CD4-positive, alpha-beta memory T cell (primary cell): ENCODE data around the gene XPNPEP2. TPM values are rescaled to one million over a fixed set of nuclear protein-coding genes. Genes with fewer than 3 reads are reported as not detected.

Source experiments
- CTCF ChIA-PET: fragments of 350-600 bp; sonication (Branson Sonifier 250); formaldehyde crosslinking; loops from one replicate; lab custom pipeline; 2021; ENCODE audit warnings: inconsistent platforms; ENCODE audit not compliant: partially characterized antibody; lab: Charles Lee
- POLR2A ChIA-PET: fragments of 350-600 bp; sonication (Branson Sonifier 250); formaldehyde crosslinking; loops from one replicate; lab custom pipeline; 2021; ENCODE audit not compliant: partially characterized antibody; lab: Charles Lee
- DNase-seq, 5 donors: peaks; one replicate each; pipeline versions ENCODE4 v3.0.0 to v3.0.0-alpha.2; 2020 to 2022; ENCODE audit warnings: mixed read lengths in 1 of 5
- H3K27ac ChIP-seq: one replicate; pipeline ENCODE4 v1.7.0; 2013; ENCODE audit warnings: low read depth, low read length
- H3K27me3 ChIP-seq: 2 replicates; pipeline ENCODE4 v1.7.0; 2013; ENCODE audit warnings: mild to moderate bottlenecking, low read length, moderate library complexity; ENCODE audit not compliant: insufficient read depth
- H3K36me3 ChIP-seq: 2 replicates; pipeline ENCODE4 v1.7.0; 2013; ENCODE audit warnings: mild to moderate bottlenecking, low read length, moderate library complexity; ENCODE audit not compliant: insufficient read depth
- H3K4me1 ChIP-seq: 2 replicates; pipeline ENCODE4 v1.7.0; 2013; ENCODE audit warnings: mild to moderate bottlenecking, low read length, moderate library complexity; ENCODE audit not compliant: insufficient read depth
- H3K4me3 ChIP-seq, 2 donors: one replicate each; pipeline ENCODE4 v1.7.0; 2013; ENCODE audit warnings: low read length in 2 of 2, mild to moderate bottlenecking in 1 of 2
- H3K9me3 ChIP-seq, 2 donors: one replicate each; pipeline ENCODE4 v1.7.0; 2013; ENCODE audit warnings: low read length in 2 of 2, control low read depth in 1 of 2; ENCODE audit not compliant: control insufficient read depth in 1 of 2
- H3K27ac Mint-ChIP-seq, 7 donors: one replicate each; pipeline ENCODE4 v1.8.0; 2020 to 2021; ENCODE audit warnings: mixed read lengths in 7 of 7, mild to moderate bottlenecking in 6 of 7, inconsistent platforms in 3 of 7, moderate library complexity in 3 of 7
- H3K27me3 Mint-ChIP-seq, 2 donors: one replicate each; pipeline ENCODE4 v1.8.0; 2020 to 2021; ENCODE audit warnings: mixed read lengths in 2 of 2
- H3K36me3 Mint-ChIP-seq, 2 donors: one replicate each; pipeline ENCODE4 v1.8.0; 2020 to 2021; ENCODE audit warnings: mixed read lengths in 2 of 2, inconsistent platforms in 1 of 2, mild to moderate bottlenecking in 1 of 2
- H3K4me1 Mint-ChIP-seq, 4 donors: one replicate each; pipeline ENCODE4 v1.8.0; 2020 to 2021; ENCODE audit warnings: mixed read lengths in 4 of 4, mild to moderate bottlenecking in 1 of 4
- H3K4me3 Mint-ChIP-seq, 8 donors: one replicate each; pipeline ENCODE4 v1.8.0; 2020 to 2021; ENCODE audit warnings: mixed read lengths in 8 of 8, mild to moderate bottlenecking in 7 of 8, moderate library complexity in 6 of 8, inconsistent platforms in 3 of 8
- H3K9me3 Mint-ChIP-seq, 8 donors: one replicate each; pipeline ENCODE4 v1.8.0; 2020 to 2021; ENCODE audit warnings: mixed read lengths in 8 of 8, mild to moderate bottlenecking in 5 of 8, inconsistent platforms in 3 of 8, moderate library complexity in 1 of 8
- intact Hi-C: fragments of 100-400 bp; cut with micrococcal nuclease; formaldehyde crosslinking; loops from one replicate; pipeline ENCODE4 v1.15.1; 2023
- polyA plus RNA-seq, 2 donors: library from polyadenylated mRNA; unstranded; fragments of 300-500 nt; fragmentation: Illumina TruSeq; gene quantifications; one replicate each; pipeline ENCODE4 v1.2.3, GENCODE V29; 2021
- total RNA-seq, 2 experiments: library from RNA; stranded (reverse); gene quantifications; one replicate each; pipeline ENCODE4 v1.2.3, GENCODE V29; 2021

The XPNPEP2 gene
- total and polyA plus RNA-seq, 4 experiments from 2014 or later = 0.32 to 0.90 (median 0.41) TPM

DNA sequence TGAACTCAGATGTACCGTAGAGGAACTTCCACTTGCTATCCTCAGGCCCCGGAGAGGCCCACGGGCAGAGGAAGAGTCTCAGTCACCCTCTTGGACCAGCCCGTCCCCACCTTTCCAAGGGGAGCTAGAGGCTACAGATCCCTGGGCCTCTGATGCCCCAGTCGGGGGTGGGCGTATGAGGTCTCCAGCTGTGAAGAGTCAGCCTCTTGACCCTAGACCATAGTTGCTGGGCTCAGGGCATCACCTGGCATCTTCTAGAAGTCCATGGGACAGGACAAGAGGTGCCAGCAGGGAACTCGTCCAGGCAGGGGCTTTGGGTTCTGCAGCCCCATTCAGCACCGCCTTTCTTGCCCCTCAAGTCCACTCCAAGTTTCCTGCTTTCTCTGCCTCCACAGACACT is 52.6 kb downstream of the XPNPEP2 start:
- peaks cover 11% of the 10 kb centered on the region for H3K4me1 ChIP-seq
- no peak overlapping the region for H3K27ac ChIP-seq
- H3K27me3 Mint-ChIP-seq = no peaks in the 10 kb centered on the region
- ChIA-PET CTCF (no interaction called here), POLR2A (interaction anchor here (39.3 kb wide), 1 partner anchor 23 kb away, joined by 1390 read pairs; the partner anchor contains the start of gene SASH3)
- no peaks in the 10 kb centered on the region for H3K9me3 ChIP-seq
- H3K27ac Mint-ChIP-seq = peak overlapping the region in 5 of 7 donors; percentile 0 to 73 (median 64)
- H3K4me1 Mint-ChIP-seq = peaks cover 10 to 29% (median 15%) of the 10 kb centered on the region in 4 donors
- peaks cover 31 to 60% of the 10 kb centered on the region in 2 donors for H3K36me3 Mint-ChIP-seq
- DNase-seq = no peak
- no peaks in the 10 kb centered on the region for H3K9me3 Mint-ChIP-seq
- H3K4me3 Mint-ChIP-seq = no peak overlapping the region
- H3K36me3 ChIP-seq = peaks cover 67% of the 10 kb centered on the region
- intact Hi-C loops = no loop called here
- no peak overlapping the region for H3K4me3 ChIP-seq
- H3K27me3 ChIP-seq = no peaks in the 10 kb centered on the region

DNA sequence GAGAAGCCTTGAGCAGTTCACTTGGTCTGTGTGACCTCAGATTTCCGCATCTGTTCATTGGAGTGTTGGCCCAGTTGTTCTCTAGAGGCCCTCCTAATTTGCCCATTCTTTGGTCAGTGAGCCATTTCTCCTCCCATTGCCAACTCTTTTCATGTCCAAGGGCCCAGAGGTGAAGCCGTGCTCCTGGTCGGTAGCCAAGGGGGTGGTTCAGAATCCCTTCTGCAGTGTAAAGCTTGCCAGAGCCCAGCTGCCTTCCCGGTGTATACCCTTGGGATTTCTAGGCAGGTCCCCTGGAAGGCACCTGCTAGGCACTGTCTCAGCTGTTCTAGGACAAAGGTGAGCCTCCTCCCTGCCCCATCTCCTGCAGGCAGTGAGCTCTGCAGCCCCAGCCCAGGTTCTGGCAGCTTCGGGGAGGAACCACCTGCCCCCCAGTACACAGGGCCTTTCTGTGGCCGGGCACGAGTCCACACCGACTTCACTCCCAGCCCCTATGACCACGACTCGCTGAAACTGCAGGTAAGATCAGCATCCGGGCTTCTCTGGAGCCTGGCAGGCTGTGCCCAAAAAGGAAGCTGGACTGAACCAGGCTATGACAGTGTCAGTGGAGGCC is 53.3 kb downstream of the XPNPEP2 start:
- no peak overlapping the region for H3K4me3 Mint-ChIP-seq
- H3K36me3 ChIP-seq = peaks cover 67% of the 10 kb centered on the region
- intact Hi-C loops = no loop called here
- no peak overlapping the region for H3K27ac ChIP-seq
- no peak for DNase-seq
- peak overlapping the region in 2 of 7 donors; percentile 48 to 64 for H3K27ac Mint-ChIP-seq
- POLR2A ChIA-PET = interaction anchor here (39.3 kb wide), 1 partner anchor 24 kb away, joined by 1390 read pairs; the partner anchor contains the start of gene SASH3
- H3K4me1 Mint-ChIP-seq = peaks cover 7 to 22% (median 11%) of the 10 kb centered on the region in 4 donors
- H3K4me1 ChIP-seq = peaks cover 7% of the 10 kb centered on the region
- peaks cover 28 to 55% of the 10 kb centered on the region in 2 donors for H3K36me3 Mint-ChIP-seq
- CTCF ChIA-PET = interaction anchor here (0.7 to 3.2 kb wide), 4 partner anchors 11 to 287 kb away, joined by 4 to 12 read pairs (median 5); no protein-coding TSS in a partner anchor
- no peaks in the 10 kb centered on the region for H3K27me3 Mint-ChIP-seq
- no peaks in the 10 kb centered on the region for H3K27me3 ChIP-seq
- no peaks in the 10 kb centered on the region for H3K9me3 Mint-ChIP-seq
- no peak overlapping the region for H3K4me3 ChIP-seq
- H3K9me3 ChIP-seq = no peaks in the 10 kb centered on the region

DNA sequence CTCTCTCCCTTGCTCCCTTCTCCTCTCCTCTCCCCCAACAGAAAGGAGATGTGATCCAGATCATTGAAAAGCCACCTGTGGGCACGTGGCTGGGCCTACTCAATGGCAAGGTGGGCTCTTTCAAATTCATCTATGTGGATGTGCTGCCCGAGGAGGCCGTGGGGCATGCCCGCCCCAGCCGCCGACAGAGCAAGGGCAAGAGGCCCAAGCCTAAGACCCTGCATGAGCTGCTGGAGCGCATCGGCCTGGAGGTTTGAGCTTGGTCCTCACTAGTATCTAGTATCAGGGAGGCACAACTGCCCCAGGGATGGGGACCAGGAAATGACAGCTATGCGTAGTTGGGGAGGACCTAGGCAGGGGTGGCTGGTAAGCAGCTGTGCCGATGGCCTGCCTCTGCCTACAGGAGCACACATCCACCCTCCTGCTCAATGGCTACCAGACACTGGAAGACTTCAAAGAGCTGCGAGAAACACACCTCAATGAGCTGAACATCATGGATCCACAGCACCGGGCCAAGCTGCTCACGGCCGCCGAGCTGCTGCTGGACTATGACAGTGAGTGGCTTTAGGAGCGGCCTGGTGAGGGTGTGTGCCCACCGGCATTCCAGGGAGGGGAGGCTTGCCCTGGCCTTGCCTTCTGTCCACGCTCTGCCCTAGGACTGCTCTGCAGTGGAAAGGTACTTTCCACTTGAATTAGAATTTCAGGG is 54.0 kb downstream of the XPNPEP2 start:
- H3K4me3 ChIP-seq = no peak overlapping the region
- intact Hi-C loops = no loop called here
- no peaks in the 10 kb centered on the region for H3K9me3 ChIP-seq
- Mint-ChIP-seq H3K36me3 (peaks cover 25 to 52% of the 10 kb centered on the region in 2 donors), H3K4me3 (no peak overlapping the region), H3K9me3 (no peaks in the 10 kb centered on the region), H3K4me1 (peaks cover 0 to 15% (median 5%) of the 10 kb centered on the region in 4 donors), H3K27ac (peak overlapping the region in 3 of 7 donors; percentile 29 to 70 (median 48)), H3K27me3 (no peaks in the 10 kb centered on the region)
- H3K4me1 ChIP-seq = peaks cover under 1% of the 10 kb centered on the region
- no peak for DNase-seq
- H3K27ac ChIP-seq = no peak overlapping the region
- ChIA-PET CTCF (interaction anchor here (0.7 to 3.2 kb wide), 4 partner anchors 11 to 286 kb away, joined by 4 to 12 read pairs (median 5); no protein-coding TSS in a partner anchor), POLR2A (interaction anchor here (39.3 kb wide), 1 partner anchor 24 kb away, joined by 1390 read pairs; the partner anchor contains the start of gene SASH3)
- peaks cover 61% of the 10 kb centered on the region for H3K36me3 ChIP-seq
- H3K27me3 ChIP-seq = no peaks in the 10 kb centered on the region

DNA sequence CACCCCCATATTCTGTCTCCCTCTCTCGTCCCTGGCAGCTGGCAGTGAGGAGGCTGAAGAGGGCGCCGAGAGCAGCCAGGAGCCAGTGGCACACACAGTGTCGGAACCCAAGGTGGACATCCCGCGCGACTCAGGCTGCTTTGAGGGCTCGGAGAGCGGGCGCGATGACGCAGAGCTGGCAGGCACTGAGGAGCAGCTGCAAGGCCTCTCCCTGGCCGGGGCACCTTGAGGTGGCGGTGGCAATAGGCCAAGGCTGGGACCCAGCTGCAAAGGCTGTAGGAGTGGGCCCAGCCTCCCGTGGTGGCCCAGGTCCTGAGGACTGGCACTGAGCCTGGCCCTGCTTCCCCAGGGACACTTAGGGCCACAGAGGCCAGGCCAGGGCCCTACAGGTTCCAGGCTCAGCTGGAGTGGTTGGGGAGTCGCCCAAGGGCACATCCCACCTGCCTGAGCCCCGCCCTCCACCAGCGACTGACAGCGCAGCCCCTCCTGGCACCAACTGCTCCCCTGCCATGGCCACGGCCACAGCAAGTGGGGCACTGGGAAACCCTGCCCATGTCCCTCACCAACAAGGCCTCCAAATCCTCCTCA is 54.9 kb downstream of the XPNPEP2 start:
- H3K4me3 ChIP-seq = no peak overlapping the region
- peaks cover 6% of the 10 kb centered on the region for H3K4me1 ChIP-seq
- H3K27me3 Mint-ChIP-seq = no peaks in the 10 kb centered on the region
- H3K4me3 Mint-ChIP-seq = no peak overlapping the region
- no peak for DNase-seq
- peaks cover 2 to 15% (median 7%) of the 10 kb centered on the region in 4 donors for H3K4me1 Mint-ChIP-seq
- CTCF ChIA-PET = interaction anchor here (0.7 to 3.2 kb wide), 3 partner anchors 12 to 156 kb away, joined by 3 to 12 read pairs (median 6); no protein-coding TSS in a partner anchor
- H3K27ac ChIP-seq = no peak overlapping the region
- intact Hi-C loops = no loop called here
- peaks cover 55% of the 10 kb centered on the region for H3K36me3 ChIP-seq
- peak overlapping the region in 1 of 7 donors; percentile 57 for H3K27ac Mint-ChIP-seq
- H3K27me3 ChIP-seq = no peaks in the 10 kb centered on the region
- POLR2A ChIA-PET = interaction anchor here (39.3 kb wide), 1 partner anchor 25 kb away, joined by 1390 read pairs; the partner anchor contains the start of gene SASH3
- H3K36me3 Mint-ChIP-seq = peaks cover 24 to 52% of the 10 kb centered on the region in 2 donors
- no peaks in the 10 kb centered on the region for H3K9me3 ChIP-seq
- no peaks in the 10 kb centered on the region for H3K9me3 Mint-ChIP-seq

DNA sequence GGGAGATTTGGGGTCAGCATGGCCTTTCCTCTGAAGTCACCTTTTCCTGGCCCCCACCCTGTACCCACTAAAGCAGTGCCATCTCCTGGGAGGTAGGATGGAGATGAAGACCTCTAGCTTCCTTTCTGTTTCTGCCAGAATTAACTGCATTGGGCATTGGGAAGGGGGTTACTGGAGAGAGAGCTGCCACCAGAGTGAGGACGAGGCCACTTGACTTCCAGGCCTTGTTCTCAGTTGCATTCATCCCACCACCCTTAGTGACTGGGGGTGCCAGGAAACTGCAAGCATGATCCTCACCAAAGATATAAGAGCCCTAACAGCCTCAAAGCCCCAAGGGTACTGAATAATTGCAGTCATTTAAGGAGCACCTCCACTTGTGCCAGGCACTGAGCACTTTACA is 56.8 kb downstream of the XPNPEP2 start:
- intact Hi-C loops = loop anchor here (5.0 kb wide), 1 partner anchor 38 kb away; no protein-coding TSS in a partner anchor
- H3K4me1 ChIP-seq = peaks cover 7% of the 10 kb centered on the region
- CTCF ChIA-PET = interaction anchor here (0.9 to 3.2 kb wide), 3 partner anchors 12 to 69 kb away, joined by 3 to 12 read pairs (median 7); no protein-coding TSS in a partner anchor

DNA sequence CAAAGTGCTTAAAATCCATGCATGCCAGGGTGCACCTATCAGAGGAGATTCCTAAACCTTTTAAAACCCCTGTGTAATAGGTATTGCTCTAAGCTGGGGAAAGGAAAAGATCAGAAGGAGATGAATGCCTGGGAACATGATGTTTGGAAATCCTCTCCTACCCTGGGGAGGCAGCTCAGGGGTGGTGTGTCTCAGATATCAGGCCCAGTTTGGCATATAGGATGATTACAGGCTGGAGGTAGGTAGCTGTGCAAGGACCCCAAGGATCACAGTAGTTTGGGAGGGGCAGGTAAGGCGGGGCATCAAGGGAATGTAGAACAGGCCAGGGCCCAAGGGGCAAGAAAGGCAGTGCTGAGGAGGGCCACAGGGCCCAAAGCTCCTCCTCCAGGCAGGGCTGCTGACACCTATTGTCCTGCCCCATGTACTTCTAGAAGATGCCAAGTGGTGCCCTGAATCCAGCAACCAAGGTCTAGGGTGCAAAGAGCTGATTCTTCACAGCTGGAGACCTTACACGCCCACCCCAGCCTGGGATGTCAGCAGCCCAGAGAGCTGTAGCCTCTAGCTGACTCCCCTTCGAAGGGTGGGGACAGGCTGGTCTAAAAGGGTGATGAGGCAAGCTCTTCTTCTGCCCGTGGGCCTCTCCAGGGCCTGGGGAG is 58.6 kb downstream of the XPNPEP2 start:
- Histone ChIP-seq H3K4me1 (peaks cover 7% of the 10 kb centered on the region), H3K9me3 (no peaks in the 10 kb centered on the region), H3K27me3 (no peaks in the 10 kb centered on the region), H3K27ac (no peak overlapping the region), H3K36me3 (peaks cover 25% of the 10 kb centered on the region), H3K4me3 (no peak overlapping the region)
- CTCF ChIA-PET = interaction anchor here (0.7 to 2.5 kb wide), 2 partner anchors 14 to 16 kb away, joined by 3 to 8 read pairs; no protein-coding TSS in a partner anchor
- Mint-ChIP-seq H3K4me3 (no peak overlapping the region), H3K36me3 (peaks cover 15 to 35% of the 10 kb centered on the region in 2 donors), H3K27me3 (no peaks in the 10 kb centered on the region), H3K9me3 (no peaks in the 10 kb centered on the region), H3K4me1 (peaks cover 2 to 18% (median 10%) of the 10 kb centered on the region in 4 donors), H3K27ac (peak overlapping the region in 3 of 7 donors; percentile 36 to 60 (median 43))
- no peak for DNase-seq
- POLR2A ChIA-PET = interaction anchor here (1.1 to 39.3 kb wide), 3 partner anchors 10 to 59 kb away, joined by 3 to 1390 read pairs (median 4); partner anchors contain the start of genes SASH3 and XPNPEP2
- intact Hi-C loops = loop anchor here (5.0 kb wide), 1 partner anchor 40 kb away; no protein-coding TSS in a partner anchor

More for the DNA sequence above, 56.8 kb downstream of the XPNPEP2 start:
- H3K27ac ChIP-seq = no peak overlapping the region
- no peak overlapping the region for H3K4me3 Mint-ChIP-seq
- peaks cover 21 to 47% of the 10 kb centered on the region in 2 donors for H3K36me3 Mint-ChIP-seq
- no peaks in the 10 kb centered on the region for H3K27me3 ChIP-seq
- H3K27me3 Mint-ChIP-seq = no peaks in the 10 kb centered on the region
- H3K36me3 ChIP-seq = peaks cover 43% of the 10 kb centered on the region
- POLR2A ChIA-PET = interaction anchor here (39.3 kb wide), 1 partner anchor 27 kb away, joined by 1390 read pairs; the partner anchor contains the start of gene SASH3
- H3K27ac Mint-ChIP-seq = peak overlapping the region in 2 of 7 donors; percentile 36 to 46
- H3K9me3 ChIP-seq = no peaks in the 10 kb centered on the region
- H3K9me3 Mint-ChIP-seq = no peaks in the 10 kb centered on the region
- H3K4me3 ChIP-seq = no peak overlapping the region
- peaks cover 3 to 18% (median 10%) of the 10 kb centered on the region in 4 donors for H3K4me1 Mint-ChIP-seq
- no peak for DNase-seq
